Femur (tissue), 1 donor: ENCODE results near the gene GPR63.
"Not testable (repeated sequence)": the region's sequence is repeated elsewhere in the genome, so short reads cannot be mapped to it uniquely, and the experiment has no call there.

Experiments
- DNase-seq: peaks from one replicate; pipeline ENCODE4 v3.0.0-alpha.2; 2017

The GPR63 gene

DNA sequence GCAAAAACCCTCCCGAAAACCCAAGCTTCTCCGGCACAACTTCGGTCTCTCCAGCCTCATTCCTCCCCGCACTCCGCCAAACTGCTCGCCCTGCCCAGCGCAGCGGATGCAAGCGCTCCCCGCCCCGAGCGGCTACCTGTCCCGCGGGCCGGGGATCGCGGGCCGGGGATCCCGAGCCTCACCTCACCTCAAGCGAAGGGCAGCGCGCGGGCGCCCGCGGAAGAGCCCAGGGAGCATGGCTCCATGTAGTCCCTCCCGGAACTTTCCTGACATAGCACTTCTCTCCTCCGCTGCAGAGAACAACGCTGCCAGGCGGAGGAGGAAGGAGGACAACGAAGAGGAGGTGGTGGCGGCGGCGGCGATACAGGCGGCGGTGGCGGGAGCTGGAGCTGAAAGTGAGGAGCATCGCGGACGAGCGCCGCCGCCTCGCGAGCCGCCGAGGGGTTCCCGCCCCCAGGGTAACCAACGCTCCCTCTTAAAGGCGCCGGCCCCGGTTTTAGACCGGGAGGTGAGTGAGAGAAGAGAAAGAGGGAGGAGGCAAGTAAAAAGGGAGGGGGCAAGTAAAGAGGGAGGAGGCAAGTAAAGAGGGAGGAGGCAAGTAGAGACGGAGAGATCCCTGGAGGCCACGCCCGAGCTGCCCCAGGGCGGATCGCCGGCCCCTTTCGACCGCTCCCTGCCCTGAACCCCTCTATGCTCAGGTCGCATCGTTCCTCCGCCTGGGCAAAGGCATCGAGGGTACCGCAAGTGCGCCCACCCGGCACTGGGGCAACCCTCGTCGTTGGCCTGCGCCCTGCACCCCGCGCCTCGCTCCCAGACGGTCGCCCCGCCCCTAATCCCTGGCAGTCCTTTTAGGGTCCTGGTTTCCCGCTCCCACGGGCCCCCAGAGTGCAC, at the start of gene GPR63:
TSS of gene GPR63 (minus strand) at position 397 of the 891 bp plus-strand sequence. CDS start 37,746 bp downstream, outside the sequence.
- peak; percentile 71 for DNase-seq

- no peak for DNase-seq
These were observed 49.2 kb upstream of the GPR63 start for GRCh38 chr6:96886519-96886918.

GRCh38 chr6:96885187-96885631, 47.9 kb upstream of the GPR63 start:
- not testable (repeated sequence) for DNase-seq

DNA sequence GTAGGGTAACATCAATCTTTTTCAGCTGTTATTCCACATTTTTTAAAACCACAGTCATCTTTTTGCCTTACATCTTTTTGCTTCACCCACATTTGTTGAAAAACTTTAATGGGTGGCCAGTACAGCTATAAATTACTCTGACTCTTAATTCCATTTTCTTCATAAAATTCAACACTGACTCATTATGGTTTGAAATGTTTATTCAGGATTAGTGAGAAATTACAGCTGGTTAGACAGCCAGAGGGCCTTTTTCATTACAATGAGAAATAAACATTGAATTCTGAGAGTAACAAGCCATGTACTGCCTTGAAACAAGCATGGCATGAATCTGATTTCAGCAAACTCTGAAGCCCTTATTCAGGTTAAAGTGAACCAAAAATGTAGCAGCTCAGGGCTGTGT, 40.9 kb upstream of the GPR63 start:
- no peak for DNase-seq

DNA sequence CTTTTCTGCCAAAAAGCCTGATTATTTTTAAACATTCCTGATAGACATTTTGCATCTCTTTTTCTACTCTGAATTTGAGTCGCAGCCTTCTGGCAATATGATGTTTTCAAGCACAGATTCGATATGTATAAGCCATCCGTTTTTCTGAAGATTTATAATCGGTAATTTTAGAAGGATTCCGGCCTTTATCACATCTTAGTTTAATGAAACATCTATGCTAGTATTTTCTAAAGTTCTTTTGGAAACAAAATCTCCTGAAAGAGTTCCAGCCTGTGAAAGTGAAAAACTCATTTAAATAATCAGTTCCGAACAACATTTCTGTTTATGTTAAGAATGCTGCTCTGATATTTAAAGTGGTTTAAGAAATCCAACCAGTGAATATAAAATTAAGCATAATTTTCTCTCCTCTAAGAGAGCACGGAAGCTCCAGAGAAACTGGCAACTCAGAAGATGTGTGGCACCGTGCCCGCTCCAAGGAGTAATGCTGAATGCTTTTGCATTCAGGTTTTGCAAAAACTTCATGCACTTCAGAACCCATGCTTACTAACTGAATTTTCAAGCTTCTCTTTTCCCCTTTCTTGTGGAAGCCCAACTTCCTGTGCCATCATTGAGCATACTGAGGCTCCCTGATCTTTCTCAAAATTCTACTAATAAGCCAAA, 39.7 kb upstream of the GPR63 start:
- no peak for DNase-seq

GRCh38 chr6:96872976-96873375, 35.7 kb upstream of the GPR63 start:
- DNase-seq: no peak

- DNase-seq: no peak
These were observed 27.8 kb upstream of the GPR63 start for GRCh38 chr6:96865055-96865405.

DNA sequence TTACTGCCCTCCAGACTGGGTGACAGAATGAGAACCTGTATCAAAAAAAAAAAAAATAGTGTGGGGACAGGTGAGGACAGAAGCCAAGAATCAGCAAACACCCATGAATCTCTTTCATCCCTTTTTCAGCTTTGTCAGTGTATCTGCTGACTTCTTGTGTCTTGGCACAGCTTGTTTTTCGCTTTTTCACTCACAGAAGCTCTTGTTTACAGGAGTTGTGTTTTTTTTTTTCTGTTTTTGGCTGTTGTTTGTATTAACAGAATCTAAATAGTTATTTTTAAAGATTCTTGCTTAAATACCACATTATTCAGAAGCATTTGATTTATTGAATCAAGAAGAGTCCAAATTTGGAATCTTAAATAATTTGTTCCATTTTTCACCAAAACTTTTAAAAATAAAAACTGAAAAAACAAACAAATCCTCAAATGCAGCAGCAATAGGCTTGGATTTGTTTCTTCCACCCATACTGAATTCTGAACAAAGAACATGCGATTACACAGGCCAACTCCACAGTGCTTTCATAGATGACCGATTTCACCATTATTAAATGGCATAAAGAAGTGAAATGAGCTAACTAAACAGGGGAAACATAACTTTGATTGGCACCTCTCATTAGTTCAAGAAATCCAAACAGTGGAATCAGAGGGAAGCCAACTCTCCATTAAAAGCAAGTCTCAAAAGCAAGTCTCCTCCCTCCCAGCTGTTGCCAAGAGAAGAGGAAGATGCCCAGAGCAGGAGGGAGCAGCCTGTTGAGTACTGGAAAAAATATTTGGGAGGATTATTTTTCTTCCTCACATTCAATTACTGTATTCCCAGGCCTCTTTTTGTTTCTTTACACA, 27.2 kb upstream of the GPR63 start:
- no peak for DNase-seq

- no peak for DNase-seq
These were observed 25.3 kb upstream of the GPR63 start for GRCh38 chr6:96862560-96862959.

DNA sequence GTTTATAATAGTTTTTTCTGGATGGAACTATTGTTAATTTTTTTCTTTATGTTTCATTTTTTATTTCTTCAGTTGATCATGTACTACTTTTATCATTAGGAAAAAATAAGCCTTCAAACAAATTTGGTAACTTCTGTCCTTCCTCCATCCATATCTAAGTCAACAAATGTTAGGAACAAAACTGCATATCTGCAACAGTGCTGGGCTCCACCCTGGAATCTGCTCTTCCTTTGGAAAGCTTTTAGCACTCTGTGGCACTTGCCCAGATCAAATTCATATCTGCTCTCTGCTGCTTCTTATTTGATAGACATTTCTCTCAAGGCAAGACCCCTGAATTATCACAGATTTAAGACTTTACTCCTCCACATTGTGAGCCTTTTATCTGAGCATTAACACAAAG, 24.3 kb upstream of the GPR63 start:
- DNase-seq: no peak

GRCh38 chr6:96856856-96857255, 19.6 kb upstream of the GPR63 start:
- DNase-seq: no peak

DNA sequence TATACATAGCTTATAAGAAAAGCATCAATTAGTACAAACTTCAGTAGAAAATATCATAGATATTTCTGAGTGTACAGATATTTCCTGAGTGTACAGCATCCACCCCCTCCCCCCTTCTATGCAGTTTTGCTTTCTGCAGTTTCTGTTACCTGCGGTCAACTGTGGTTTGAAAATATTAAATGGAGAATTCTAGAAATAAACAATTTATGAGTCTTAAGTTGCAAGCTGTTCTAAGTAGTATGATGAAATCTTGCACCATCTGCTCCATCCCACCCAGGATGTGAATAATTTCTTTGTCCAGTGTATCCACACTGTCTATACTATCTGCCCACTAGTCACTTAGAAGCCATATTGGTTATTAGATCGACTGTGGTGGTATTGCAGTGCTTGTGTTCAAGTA, 15.8 kb upstream of the GPR63 start:
- DNase-seq: no peak

GRCh38 chr6:96852605-96853004, 15.3 kb upstream of the GPR63 start:
- DNase-seq: no peak

DNA sequence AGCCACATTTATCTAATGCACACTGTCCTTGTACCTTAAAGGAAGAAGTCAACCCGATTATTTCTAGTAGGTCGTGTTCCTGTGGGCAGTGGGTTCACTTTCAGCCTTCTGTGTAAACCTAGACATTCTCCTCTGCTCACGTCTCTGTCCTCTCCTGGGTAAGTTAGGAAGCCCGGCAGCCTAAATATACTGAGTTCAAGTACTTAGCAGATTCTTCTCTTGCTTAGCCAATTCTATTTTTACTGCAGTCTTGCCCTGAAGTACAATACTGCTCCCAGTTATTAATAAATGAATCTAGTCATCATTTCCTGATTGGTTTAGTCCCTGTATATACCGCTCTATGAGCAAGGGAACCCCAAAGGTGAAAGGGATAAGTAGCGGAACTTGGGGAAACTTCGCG, 14.6 kb upstream of the GPR63 start:
- no peak for DNase-seq

DNA sequence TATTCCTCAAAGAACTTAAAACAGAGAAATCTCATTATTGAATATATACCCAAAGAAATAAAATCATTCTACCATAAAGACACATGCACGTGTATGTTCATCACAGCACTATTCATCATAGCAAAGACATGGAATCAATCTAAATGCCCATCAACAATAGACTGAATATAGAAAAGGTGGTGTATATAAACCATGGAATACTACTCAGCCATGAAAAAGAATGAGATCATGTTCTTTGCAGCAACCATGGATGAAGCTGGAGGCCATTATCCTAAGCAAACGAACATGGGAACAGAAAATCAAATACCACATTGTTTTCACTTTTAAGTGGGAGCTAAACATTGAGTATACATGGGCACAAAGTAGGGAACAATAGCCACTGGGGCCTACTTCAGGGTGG, 12.3 kb upstream of the GPR63 start:
- DNase-seq: no peak

DNA sequence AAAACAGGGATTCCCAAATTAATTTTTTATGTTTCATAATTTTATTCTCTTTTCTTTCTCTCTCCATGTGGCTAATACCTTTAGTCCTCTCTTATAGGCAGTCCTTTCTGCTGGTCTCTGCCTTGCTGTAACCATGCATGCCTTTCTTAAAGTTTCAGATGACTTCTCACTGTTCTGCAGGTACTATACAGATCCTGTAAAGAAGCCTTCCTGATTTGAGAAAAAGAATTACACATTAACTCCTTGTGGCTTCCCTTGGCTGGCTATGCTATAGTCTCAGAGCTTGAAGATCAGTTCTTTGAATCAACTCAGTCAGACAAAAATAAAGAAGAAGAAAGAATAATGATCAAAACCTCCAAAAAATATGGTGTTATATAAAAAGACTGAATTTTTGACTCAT, 7.3 kb upstream of the GPR63 start:
- DNase-seq: no peak

DNA sequence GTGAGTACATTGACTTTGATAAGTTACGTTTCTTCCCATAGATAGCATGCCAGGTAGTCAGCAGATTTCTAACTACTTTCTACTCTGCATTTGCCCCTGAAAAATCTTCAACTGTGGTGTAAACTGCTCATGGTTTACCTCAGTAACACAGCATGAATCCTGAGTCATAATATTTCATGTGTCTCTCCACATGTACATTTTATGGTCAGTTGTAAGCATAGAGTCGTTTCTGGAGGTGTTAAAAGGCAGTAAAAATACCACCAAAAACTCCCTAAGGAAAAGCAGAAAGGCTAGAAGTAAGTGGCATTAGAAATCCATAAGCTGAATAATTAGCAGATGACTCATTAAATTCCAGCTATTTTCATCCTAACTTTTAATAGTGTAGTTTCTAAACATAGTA, 4.1 kb upstream of the GPR63 start:
- DNase-seq: no peak

GRCh38 chr6:96836631-96837080, 621 bp downstream of the GPR63 start:
- peak; percentile 37 for DNase-seq

DNA sequence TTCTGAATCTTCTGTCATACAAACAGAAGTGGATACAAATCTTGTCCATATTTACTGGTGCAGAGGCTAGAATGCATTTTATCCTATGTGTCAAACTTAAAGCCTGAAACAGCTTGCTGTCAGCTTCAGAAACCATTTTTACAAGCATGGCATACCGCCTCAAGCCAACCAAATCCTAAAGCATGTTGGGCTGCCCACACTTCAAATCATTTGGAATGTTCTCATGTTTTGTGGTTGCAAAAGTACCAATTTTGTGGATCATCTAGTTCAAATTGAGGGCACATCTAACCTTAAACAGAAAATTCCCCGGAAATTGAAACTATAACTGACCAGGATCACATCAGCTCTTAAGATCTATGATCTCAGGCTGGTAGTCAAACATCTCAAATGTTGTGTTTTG, 3.2 kb downstream of the GPR63 start:
- DNase-seq: no peak

DNA sequence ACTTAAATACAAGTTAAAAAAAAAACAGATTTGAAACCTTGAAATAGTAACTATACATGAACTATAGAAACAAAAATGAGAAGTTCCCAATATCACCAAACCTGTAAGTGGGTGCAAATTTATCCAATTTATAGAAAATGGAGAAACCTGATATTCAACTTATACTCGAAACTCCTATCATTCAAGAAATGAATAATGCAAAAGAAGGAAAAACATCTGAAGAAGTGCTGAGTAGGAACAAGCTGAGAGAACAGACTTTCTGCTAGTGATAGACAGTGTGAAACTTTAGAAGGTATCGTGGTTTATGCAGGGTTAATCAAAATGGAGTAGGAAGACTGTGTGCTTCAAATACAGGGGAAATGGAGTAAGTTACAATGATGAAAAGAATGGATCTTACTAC, 4.5 kb downstream of the GPR63 start:
- DNase-seq: no peak

- no peak for DNase-seq
These were observed 10.4 kb downstream of the GPR63 start for GRCh38 chr6:96826865-96827264.

GRCh38 chr6:96823743-96824142, 13.5 kb downstream of the GPR63 start:
- DNase-seq: no peak

GRCh38 chr6:96821034-96821433, 16.2 kb downstream of the GPR63 start:
- no peak for DNase-seq
